NCI-H345 treated with DMSO at 0.1 percent for 48 hours (cell line): ENCODE data around the gene ANXA1.
"Not testable (repeated sequence)": the region's sequence is repeated elsewhere in the genome, so short reads cannot be mapped to it uniquely, and the experiment has no call there.

Experiments used
- DNase-seq: peaks from one replicate; lab custom pipeline; 2025; ENCODE audit not compliant: unreplicated experiment; lab: John Stamatoyannopoulos, UW

Gene ANXA1, protein sequence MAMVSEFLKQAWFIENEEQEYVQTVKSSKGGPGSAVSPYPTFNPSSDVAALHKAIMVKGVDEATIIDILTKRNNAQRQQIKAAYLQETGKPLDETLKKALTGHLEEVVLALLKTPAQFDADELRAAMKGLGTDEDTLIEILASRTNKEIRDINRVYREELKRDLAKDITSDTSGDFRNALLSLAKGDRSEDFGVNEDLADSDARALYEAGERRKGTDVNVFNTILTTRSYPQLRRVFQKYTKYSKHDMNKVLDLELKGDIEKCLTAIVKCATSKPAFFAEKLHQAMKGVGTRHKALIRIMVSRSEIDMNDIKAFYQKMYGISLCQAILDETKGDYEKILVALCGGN

DNA sequence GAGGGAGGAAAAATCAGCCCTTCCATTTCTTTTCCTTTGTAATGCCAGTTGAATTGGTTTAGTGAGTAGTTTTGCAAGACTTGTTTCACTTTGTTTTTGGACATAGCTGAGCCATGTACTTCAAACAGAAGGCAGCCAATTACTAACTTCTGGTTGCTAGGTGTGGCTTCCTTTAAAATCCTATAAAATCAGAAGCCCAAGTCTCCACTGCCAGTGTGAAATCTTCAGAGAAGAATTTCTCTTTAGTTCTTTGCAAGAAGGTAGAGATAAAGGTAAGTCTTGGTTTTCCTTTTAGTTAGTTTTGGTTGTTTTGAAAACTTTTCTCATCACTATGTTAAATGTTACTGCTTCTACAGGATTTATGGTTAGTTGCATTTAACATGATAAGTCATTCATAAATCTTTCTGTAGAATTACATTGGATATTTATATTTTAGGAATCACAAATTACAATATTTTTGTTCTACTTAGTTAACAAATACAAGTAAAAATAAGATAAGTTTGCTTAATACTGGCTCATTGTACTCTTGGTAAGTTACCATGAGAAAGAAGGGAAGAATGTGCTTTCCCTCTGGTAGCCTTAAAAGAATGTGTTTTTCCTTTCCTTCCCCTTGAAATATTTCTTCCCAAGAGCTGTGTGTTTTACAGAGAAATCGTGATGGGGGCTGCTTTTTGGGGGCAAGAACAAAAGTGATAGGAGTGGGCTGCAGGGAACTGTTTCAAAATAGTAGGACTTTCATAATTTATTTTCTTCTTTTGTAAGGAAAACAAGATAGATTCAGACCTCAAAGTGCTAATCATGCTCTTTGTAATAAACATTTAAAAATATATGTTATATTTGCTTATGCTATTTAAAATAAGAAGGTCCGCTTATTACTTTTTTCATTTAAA, at the start of gene ANXA1:
Gene ANXA1 (plus strand): TSS at position 213 of the 890 bp plus-strand sequence. CDS start 6,671 bp downstream, outside the sequence.
- DNase-seq = no peak

DNA sequence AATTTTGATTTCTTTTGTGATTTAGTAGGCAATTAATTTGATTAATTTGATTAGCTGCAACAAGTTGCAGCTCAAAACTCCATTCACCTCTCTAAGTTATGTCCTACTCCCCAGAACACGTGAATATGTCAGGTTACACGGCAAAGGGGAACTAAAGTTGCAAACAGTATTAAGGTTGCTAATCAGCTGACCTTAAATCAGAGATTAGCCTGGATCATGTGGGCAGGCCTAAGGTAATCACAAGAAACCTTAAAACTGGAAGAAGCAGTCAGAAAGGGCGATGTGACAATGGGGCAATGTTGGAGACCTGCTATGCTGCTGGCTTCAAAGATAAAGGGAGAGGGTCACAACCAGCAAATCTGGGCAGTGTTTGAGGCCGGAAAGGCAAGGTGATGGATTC, 47.3 kb upstream of the ANXA1 start:
- no peak for DNase-seq

- no peak for DNase-seq
These were observed 46.7 kb upstream of the ANXA1 start for GRCh38 chr9:73104921-73105320.

- DNase-seq = not testable (repeated sequence)
These were observed 44.1 kb upstream of the ANXA1 start for GRCh38 chr9:73107489-73108069.

DNA sequence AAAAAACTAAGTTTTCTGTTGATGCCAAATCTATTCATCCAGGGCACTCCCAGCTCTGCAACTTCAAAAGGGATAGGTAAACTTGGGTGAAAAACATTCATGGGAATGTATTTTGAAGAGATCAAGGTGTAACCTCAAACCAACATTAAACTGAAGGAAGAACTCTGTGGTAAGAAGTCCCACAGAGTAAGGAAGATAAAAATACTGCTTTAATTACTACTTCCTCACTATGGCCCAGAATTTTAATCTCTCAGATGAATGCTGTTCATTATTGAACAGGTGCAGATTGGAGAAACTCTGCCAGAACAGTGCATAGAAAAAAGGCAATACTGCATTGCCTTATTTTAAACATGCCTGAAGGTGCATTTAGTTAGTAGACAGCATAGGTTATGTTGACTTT, 37.6 kb upstream of the ANXA1 start:
- DNase-seq = no peak

DNA sequence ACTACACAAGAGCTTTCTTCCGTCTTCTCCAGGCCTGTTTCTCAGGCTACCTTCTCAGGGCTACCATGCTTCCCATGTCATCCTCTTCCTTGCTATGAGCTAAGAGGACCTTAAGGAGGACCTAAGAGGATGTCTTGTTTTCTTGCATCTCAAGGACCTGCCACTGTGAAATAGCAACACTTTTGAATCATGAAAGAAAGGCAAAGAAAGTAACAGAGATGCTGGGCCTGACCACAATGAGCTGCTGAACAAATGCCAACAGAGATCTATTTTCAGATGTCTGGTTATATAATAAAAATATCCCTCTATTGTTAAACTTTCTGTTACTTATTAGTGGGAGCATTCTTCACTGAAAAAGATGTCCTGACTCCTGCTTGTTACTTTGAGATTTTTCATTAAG, 36.7 kb upstream of the ANXA1 start:
- DNase-seq = no peak

DNA sequence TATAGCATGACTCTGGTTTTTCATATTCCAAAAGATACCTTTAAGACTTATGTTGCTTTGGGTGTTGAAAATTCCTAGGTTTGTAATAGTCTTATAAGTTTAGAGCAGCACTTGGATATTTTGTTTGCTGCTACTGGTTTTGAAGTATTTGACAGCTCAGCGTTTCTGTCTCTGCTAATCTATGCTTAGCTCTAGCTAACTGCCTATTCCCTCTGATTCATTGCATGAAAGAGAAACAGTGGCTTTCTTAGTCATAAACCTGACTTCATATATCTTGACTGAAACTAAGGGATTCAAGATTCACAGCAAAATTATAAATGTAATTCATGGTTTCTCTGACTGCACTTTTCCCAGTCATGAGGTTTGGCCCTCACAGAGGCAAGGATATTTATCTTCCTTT, 35.6 kb upstream of the ANXA1 start:
- DNase-seq = no peak

- no peak for DNase-seq
These were observed 34.8 kb upstream of the ANXA1 start for GRCh38 chr9:73116880-73117279.

DNA sequence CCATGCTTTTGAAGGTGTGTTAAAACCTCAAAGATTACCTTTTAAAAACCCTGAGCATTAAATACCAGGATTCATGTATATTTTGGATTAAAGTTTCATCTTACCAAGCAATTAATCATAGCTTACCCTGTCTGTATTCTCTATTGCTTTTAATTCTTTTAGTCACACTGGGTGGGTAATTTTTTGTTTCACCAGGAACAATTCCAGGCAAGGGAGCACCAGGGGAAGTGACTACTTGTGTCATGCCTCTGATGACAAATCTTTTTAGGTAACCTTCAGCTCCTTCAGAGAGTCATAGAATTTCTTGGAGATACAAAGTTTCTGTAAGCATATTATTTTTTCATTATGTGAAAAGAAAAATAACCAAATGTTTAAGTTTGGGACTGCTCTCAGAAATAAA, 33.4 kb upstream of the ANXA1 start:
- no peak for DNase-seq

GRCh38 chr9:73118898-73119554, 32.6 kb upstream of the ANXA1 start:
- no peak for DNase-seq

DNA sequence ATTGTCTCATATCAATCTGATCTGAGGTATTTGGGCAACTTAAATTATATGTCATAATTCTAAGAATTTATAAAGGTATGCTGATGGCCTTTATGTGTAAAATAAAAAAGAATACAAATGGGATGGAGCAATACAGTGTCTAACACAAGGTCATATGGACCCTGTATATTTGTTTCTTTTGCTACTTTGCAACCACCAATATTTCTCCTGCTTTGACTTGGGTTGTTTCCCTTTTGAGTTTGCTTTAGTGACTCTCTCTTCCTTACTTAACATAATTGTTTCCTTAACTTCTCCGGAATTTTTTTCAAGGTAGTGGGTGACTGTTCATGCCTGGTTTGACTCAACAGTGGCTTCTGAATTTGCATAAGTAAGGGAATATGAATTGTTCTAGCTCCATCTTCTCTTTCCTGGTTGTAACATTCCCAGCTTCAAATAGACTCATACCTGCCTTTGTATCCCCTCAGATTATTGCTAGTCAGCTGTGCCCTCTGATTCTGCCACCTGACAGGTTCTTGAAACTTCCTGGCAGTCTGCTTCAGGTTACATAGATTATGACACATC, 30.2 kb upstream of the ANXA1 start:
- no peak for DNase-seq

DNA sequence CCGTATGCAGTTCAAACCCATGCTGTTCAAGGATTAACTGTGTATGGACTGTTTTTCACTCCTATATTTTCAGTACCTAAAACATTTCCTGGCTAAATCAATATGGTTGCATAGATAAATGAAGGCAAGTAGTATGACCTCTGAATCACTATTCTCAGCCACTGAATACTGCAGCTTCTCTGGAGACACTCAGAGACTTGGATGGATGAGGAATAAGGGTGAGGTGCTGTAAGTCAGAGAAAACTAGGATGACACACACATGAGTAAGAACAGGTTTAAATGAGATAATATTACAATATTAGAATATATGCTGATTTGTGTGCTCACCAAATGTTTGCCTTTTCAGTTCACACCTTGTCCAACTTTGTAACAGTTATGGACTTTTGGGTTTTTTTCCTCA, 26.0 kb upstream of the ANXA1 start:
- no peak for DNase-seq

GRCh38 chr9:73129941-73130685, 21.6 kb upstream of the ANXA1 start:
- DNase-seq = no peak

- DNase-seq = no peak
These were observed 20.2 kb upstream of the ANXA1 start for GRCh38 chr9:73131461-73131860.

GRCh38 chr9:73132034-73132776, 19.5 kb upstream of the ANXA1 start:
- no peak for DNase-seq

GRCh38 chr9:73133022-73133651, 18.5 kb upstream of the ANXA1 start:
- no peak for DNase-seq

GRCh38 chr9:73133921-73134407, 17.7 kb upstream of the ANXA1 start:
- no peak for DNase-seq

- no peak for DNase-seq
These were observed 16.3 kb upstream of the ANXA1 start for GRCh38 chr9:73135394-73135793.
